Measurements from ENCODE around the gene HDGF. TPM values are rescaled to one million over a fixed set of nuclear protein-coding genes. Genes with fewer than 3 reads are reported as not detected.

The HDGF gene
- polyA plus RNA-seq, 3 donors = 267 to 298 (median 284) TPM

DNA sequence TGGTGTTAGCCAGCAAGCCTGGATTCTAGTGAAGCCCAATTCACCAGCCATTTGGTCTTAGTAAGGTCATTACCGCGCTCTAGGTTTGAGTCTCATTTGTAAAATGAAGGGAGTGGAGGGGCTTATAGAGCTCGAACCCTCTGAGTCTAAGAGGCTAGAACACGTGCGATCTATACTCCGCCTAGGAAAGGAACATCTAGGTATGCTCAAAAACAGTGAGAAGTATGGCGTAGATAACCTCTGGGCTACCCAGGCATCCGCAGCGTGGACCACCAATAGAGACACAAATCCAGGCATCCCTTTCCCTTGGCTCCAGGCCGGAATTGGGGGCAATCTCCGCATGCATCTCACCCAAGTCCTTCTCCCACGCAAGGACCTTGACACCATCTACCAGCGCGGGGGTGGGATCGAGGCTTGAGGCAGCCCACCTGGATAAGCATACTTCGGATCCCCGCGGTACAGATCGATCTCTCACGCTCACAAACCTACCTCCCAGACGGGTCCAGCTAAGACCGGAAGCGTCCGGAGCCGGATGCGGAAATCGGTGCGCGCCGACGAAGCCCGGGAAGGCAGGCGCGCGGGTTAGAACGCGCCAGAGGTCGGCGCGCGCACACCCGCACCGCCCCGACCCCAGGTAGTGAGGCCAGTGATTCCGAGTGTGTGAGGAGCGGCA lies 23.4 kb downstream of the HDGF start, which contains the start of gene METTL25B:
Gene METTL25B, plus strand, starts transcription at position 544 of the 673 bp plus-strand sequence. CDS start 636 bp downstream, outside the sequence.
- DNase-seq = no peak

DNA sequence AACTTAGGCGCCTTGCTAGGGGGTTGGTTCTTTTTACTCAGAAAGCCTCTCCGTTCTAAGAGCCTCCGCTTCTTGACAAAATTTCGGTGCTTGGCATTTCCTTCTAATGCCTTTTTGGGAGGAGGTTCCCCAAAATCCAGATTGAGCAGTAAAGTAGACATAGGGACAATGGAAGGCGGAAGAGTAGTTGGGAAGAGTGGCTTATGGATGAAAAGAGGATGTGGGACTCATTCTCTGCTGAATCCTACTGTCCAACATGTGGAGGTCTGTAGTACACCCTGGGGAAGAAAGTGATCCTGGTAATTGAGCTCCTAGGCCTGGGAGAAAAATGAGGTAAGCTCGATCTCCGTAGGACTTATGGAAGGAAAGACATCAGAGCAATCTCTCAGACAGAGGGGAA lies 24.0 kb downstream of the HDGF start:
- no peak for DNase-seq

DNA sequence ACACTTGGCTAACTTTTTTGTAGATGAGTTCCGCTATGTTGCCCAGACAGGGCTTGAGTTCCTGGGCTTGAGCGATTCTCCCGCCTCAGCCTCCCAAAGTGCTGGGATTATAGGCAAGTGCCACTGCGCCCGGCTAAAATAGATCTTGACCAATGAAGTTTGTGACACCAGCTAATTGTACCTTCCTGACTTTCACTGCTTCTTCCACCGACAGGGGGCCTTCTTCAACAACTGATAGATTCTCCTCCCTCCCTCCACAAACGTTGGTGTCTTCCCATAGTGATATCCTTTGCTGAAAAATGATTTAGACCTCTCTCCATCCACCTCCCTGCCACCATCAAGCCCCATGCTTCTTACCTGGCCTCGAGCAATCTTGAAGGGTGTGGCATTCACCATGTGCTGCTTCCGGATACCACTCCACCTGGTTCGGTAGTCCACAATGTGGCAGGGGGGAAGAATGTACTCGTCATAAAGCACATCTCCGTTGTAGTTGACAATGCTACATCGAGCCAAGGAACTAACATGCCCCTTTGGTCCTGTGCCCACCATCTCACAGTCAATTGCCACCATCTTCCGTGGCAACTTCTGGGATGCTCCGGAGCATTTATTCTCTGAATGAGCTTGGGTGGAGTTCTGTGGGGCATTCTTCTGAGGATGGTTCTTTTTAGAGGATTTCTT lies 24.8 kb downstream of the HDGF start:
- DNase-seq = no peak

DNA sequence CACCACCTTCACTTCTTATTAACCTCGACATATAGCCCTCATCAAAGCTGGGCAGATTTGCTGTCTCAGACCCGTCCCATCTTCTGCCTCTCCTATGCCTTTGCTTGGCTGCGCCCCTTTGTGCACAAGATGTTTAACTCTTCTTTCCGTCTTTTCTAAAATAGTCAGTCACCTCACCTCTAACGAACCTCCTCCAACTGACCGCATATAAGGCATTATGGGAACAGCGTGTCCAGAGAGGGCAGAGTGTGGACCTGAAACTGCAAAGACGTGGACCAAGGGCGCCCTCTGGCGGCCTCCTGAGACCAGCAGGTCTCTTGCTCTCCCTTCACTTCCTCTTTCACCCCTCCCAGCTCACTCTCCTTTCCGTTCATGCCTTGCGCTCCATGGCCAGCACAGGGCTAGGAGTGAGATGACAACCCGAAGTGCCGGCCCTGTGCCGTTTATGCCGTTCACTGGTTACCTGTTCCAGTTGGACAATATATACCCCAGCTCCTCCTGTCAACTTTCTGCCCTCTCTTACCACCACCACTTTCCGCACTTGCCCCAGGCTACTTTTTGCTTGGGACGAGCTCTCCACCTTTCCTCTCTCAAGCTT lies 25.7 kb downstream of the HDGF start:
- peak; percentile 89 for DNase-seq

DNA sequence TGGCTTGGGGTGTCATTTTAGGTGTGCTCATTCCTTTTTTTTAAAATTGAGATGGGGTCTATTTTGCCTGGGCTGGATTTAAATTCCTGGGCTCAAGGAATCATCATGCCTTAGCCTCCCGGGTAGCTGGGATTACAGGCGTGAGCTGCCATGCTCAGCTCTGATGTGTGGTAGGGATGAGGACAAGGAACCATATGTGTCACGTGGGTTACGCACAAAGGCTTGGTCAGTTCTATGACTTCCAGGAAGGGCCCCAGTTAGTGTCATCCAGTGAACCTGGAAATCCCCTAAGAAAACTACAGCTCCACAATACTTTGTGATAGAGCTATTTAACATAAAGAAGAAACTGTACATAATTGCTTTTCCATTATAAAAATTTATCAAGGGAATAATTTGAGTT lies 29.9 kb downstream of the HDGF start:
- no peak for DNase-seq

DNA sequence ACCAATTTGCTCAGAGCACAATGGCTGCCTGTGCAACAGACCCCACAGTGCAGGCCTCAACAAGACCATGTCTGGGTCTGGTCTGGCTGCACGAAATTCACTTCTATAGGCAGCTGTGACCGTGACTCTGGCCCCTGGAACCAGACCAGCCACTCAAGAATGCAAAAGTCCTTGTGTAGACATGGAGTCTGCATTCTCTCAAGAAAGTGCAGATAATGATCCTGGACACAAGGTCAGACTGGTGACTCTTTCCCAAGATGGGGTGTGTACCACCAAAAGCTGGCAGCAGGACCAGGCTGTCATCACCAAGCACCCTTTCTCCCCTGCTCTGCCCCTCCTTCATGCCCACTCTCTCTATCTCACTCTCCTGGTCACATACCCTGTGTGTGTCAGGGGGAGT lies 30.3 kb downstream of the HDGF start:
- DNase-seq = no peak

DNA sequence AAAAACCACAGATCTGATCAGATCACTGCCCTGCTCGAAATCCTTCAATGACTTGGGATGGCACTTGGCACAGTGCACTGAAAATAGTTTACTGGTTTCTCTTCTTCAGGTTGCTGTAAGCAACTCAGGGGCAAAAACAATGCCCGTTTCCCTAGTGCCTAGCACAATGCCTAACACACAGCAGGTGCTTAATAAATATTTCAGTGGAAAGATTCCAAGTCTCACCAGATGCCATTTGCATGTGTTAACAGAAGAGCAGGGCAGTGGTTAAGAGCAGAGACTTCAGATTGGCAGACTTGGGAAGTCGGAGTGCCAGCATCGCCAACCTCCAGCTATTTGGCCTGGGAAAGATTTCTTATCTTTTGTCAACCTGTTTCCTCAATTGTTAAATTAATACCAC lies 34.1 kb downstream of the HDGF start:
- DNase-seq = no peak

DNA sequence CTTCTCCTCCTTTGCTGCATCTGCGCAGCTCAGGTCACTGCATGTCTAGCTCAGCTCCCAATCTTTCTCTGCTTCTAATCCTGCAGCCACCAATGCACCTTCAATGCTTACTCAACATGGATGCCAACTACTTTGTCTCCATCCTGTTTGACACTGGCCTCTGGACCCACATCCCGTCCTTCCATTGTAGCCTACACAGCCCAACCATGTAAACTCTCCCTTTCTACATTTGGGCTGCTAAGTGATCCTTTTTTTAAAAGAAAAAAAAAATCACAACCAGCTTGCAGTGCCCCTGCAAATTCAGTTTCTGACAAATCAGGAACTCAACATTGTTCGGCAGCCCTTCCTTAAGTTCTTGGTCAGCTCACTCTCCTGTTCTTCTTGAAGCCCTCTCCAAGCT lies 36.6 kb downstream of the HDGF start:
- DNase-seq = no peak

DNA sequence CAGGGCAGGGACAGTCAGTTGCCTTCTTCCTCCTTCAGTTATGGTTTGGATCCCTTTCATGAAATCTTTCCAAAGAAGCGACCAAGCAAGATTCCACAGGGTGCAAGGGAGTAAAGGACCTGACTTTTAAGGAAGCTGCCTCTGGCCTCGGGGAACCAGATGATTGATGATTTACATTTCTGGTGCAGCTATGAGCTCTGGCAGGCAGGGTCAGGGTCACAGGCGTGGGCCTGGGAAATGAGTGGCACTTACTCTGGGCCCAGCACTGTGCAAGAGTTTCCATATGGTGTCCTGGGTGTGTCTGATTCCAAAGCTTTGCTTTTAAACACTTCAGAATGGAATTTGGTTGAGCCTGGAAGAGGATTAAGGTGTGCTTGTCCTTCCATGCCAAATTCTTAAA lies 38.8 kb downstream of the HDGF start:
- no peak for DNase-seq

DNA sequence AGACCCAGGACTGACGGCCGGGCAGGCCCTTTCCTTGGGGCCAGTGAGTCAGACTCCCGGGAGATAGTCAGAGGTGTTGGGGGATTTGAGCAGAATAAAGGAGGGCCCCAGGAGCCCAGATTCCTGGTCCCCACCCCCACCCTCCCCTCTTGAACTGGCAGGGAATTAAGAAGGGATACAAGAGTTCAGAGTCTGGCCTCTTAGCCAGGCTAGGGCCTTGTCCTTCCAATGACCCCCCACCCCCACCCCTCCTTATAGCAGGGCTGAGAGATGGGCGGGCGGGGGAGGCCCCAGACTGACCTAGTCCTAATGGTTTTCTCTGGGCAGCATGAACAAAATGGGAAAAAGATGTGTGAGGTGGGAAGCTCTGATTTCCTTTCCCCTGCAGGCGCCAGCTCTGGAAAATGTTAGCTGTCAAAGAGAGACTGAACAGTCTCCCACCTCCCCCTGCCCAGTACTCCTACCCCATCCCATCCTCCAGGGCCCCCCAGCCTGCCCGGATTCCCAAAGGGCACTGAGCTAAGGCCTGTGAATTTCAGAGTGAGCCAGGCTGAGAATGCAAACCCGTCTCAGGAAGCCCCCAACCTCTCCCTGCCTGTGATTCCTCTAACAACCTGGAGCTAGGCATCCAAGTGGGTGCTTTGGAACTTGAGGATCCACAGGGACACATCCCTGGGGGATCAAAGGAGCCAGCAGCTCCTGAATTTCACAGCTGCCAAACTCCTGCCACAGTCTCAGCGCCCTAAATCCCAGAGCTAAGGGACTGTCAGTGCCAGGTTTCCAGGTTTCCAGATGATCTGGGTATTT lies 40.3 kb downstream of the HDGF start:
- DNase-seq = no peak

DNA sequence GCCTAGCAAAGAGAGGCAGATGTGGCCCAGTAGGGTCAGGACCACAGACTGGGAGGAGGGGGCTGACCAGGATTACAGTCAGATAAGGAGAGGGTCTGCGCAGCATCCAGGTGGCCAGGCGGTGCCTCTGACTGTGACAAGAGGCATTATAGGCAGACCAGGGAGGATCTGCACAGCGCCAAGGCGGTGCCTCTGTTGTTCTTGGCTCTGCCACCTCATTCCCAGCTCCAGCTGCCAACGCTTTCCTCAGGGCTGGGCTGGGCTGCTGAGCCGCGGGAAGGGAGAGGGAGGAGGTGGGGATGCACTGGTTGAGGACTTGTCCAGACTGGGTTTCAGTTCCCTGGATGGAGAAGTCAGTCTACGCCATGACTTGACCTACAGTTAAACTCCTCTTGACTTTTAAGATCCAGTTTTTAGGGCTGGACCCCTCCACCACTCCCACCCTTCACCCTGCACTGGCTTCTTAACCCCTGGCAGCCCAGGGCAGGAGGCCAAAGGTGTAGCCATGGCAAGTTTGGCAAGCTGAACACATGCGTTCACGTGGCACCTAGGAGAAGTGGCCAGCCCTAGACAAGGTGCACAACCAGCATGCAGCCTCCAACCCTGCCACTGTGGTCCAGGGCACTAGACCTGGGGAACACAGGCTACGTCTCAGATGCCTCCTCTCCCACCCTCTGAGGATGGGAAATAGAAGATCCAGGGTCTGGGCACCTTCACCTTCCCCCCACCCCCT lies 41.6 kb downstream of the HDGF start:
- DNase-seq = no peak

DNA sequence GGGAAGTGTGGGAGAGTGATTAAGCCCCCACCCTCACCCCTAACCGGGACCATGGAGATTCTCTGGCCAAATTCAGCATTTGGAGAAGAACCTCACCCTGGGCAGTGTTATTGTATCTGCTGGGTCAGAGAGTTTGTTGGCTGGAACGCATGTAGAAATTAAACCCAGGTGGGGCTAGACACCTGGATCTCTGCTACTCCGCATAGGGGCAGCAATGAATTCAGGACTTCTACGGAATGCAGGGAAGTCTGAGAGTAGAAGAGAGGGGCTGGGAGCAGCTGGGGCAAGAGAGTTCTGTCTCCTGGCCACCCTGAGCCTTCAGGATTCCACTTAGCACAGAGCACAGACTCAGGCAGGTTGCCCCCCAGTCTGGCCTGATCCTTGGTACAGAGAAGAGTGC lies 42.4 kb downstream of the HDGF start:
- no peak for DNase-seq

DNA sequence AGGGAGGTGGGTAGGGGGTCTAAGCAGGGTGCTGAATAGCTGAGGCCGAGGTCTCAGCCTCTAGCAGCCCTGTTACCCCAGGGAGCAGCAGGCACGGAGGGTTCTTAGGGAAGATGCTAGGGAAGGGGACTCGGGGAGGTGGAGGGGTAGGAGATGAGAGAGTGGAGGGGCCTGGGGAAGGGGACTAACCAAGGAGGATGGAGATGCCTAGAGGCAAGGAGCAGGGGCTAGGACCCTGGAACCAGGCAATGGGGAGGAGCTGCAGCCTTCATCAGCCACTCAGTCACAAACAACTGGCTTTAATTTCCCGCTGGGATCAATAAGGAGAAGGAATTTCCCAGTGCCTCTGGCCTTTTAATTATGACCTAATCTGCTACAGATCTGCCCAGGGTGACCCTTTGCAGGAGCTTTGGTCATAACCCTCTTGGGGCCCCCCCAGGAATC lies 43.2 kb downstream of the HDGF start:
- DNase-seq = no peak

DNA sequence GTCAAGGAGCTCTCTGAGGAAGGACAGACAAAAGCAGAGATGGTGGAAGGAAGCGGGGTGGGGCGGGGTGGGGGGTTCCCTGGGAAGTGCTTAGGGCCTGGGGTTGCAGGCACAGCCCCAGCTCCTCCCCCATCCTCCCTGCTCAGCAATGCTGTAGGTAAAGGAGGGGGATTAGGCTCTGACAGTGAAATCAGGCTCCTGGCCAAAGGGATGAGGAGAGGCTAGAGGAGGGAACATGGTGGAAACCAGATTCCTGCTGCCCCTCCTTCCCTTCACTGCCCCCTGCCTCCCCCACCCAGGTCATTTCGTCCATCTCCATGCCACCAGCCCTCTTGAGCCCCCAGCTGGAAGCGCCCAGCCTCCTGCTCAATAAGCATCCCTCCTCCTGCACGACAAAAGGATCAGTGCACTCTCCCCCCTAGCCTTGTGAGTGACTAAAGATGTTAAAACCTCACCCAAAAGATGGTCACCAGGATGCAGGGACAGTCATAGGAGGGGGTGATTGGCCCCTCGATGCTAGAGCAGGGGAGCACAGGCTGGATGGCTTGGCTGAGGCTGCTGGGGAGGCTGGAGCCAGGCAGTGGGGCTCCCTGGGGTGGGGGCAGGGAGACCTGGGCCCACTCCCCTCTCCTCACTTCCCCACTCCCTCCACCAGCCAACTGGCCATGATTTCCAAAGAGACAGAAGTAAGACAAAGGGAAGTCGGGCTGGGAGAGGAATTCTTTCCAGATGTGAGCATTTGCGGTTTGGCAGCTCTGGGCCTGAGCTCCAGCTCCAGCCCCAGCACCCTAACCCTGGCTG lies 43.9 kb downstream of the HDGF start:
- no peak for DNase-seq

DNA sequence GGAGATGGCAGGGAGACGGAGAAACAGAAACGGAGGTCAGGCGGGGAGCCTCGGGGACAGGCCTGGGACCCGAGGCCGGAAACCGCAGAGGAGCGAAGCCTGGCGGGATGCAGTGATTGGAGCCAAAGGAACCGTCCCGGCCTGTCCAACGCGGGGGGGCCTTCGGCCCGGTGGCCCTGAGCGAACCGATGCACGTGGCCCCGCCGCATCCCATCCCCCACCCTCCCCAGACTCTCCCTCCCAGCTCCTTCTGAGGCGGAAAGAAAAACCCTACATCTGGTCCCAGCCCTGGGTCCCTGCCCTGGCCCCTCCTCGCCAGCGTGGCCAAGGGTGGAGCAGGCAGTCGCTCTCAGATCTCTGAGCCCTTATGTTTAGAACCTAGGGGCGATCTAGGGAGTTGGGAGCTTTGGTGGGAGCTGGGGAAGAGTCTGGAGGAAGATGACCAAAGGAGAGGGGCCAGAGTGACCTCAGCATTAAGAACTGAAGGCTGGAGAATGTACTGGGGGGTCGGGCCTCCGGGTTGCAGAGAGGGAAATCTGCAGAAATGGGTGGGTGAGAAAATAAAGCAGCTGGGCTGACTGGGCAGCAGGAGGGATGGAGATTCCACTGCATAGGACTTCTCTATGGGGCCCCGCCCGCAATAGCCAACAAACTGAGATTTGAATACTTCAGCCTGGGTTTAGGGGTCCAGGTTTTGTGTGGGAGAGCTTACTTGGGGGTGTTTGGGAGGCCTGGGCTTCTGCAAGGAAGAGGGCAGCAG lies 44.6 kb downstream of the HDGF start:
- DNase-seq = peak; percentile 69

DNA sequence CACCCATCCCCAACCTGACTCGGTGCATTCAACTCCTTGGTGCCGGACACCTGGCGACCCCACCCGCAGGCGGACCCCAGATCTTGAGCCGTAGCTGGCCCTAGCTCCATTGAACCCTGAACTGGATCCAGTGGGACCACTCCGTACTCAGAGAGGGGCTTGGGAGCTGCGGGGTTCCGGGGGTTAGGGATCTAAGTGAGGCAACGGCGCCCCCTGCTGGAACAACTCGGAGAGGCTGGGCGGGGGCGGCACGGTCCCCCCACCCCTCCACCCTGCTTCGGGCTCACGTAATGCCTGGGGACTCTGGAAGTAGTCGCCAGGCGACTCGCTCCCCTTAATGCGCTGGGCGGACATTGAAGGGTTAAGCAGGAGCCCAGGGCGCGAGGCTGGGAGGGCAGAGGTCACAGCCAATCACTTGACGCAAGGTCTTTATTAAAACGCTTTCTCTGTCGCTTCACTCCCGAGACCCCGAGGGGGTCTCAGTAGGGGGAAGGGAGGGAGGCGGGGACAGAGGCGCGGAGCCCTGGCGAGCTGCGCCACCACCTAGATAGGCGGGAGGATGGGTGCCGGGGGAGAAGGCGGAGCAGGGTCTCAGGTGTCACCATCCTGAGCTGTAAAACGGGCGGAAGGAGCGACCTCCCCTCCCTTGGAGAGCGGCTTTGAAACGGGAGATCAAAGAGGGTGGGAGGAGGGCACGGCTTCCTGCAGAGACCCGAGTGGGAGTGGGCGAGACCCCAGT lies 45.4 kb downstream of the HDGF start:
- peak; percentile 88 for DNase-seq

DNA sequence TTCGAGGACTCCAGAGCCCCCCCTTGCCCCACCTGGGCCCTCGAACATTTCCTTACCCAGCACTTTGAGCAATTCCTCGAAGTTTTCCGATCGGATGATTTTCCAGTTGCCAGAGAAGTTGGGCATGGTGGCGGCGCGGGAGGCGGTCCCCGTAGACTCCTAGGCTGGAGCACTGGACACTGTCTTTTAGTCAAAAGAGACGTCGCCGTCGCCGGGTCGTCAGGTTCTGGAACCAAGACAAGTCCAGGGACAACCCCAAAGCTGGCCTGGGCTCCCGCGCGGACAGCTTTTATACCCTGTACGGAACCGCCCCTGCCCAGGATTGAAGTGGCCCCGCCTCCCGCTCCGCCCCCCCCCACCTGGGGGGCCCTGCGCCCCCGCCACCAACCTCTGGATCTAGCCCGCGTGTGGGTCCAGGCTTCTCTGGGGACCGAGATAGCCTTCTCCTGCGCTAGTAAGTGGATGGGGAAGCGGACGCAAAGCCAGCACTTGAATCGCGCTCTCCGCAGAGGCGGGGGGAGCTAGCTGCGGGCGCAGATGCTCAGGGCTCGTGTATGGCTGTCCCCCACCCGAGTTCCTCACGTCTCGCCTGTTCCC lies 46.1 kb downstream of the HDGF start, which contains the start of gene CRABP2:
Gene CRABP2, minus strand, starts transcription at position 263 of the 597 bp plus-strand sequence. Its CDS starts 137 bp downstream, at position 126.
- no peak for DNase-seq

DNA sequence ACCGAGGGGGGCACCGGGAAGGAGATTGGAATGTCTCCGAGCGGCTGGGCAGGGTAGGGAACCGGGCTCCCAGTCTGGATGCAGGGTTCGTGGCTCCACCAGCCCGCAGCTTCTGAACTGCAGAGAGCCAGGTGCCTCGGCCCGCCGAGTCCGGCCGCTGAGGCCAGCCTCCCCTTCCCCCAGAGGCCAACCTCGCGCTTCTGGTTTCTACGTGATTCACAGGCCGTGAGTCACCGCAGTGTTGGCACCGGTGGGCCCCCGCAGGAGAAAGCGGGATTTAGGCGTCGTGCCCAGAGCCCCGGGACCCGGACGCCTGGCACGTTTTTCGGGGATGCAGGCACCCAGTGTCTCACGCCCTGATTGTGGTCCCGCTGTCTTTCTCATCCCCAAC lies 46.5 kb downstream of the HDGF start:
- no peak for DNase-seq
